Hematopoietic multipotent progenitor cell treated with erythropoietin and hydrocortisone succinate and interleukin-3 and kit ligand, for 6 days (in vitro differentiated cells): ENCODE measurements around the gene TRMT11.

ENCODE experiments used
- DNase-seq: peaks from one replicate; pipeline ENCODE4 v3.0.0-alpha.2; 2015

The TRMT11 gene

DNA sequence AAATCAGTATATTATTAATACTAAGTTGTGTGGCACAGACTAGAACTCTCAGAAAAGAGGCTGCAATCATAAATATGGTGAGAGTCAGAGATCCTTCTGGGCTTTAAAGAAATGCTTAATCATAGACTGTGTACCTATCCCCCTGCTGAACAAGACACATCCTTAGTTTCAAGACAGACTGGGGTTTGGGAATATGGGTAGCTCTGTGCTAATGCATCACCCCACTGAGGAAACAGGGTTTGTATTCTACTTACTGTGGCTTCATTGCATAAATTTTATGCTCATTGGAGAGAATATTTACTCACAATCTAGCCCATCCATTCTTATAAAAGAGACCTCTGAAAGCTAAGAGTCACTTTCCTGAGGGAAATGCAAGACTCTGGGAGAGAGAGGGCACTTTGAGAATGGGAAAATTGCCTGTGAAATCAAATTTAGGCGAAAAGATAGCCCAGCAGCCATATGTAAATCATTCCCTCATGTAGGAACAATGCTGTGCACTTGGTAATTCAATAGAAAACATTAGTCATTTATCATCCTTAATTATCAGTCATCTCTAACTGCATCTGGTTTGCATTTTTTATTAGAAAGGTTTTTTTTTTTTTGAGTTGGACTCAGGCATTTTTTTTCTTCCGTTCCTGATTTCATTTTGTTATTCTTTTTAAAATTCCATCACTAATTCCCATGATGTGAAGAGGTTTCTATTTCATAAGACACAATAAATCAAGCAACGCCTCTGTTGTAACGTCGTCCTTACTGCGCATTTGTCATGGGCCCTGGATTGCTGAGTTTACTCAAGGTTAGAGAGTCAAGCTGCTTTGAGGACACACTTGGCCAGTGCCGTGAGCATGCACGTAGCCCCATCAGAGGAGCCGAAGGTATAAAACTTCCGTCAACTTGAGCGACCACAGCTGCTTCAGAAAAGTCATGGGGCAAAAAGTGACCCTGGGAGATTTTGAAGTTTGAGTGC is 91.8 kb downstream of the TRMT11 start:
- DNase-seq = no peak

DNA sequence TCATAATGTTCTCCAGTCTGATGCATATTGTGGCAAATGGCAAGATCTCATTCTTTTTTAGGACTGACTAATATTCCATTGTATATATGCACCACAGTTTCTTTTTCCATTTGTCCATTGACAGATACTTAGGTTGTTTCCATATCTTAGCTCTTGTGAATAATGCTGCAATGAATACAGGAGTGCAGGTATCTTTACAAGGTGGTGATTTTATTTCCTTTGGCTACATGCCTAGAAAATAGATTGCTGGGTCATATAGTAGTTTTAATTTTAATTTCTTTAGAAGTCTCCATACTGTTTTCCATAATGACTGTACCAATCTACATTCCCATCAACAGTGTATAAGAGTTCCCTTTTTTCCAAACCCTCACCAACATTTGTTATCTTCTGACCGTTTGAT is 97.5 kb downstream of the TRMT11 start:
- no peak for DNase-seq

- peak; percentile 31 for DNase-seq
These were observed 100.2 kb downstream of the TRMT11 start for GRCh38 chr6:126086560-126086959.
